ENCODE results near the gene CD79A.

Gene CD79A

GRCh38 chr19:41901707-41902360 is 24.8 kb downstream of the CD79A start:
- no peak for DNase-seq (ENCODE audit: extremely low read depth, insufficient read length)
- H3K36me3 ChIP-seq (ENCODE audit: control insufficient read depth, insufficient read depth, low read length), result peaks cover 57% of the 10 kb centered on the region

GRCh38 chr19:41902594-41902993 is 25.5 kb downstream of the CD79A start:
- H3K27me3 ChIP-seq (replicated peaks; ENCODE audit: control insufficient read depth, insufficient read depth, low read length), result no peaks in the 10 kb centered on the region
- peaks cover 60% of the 10 kb centered on the region for H3K36me3 ChIP-seq (ENCODE audit: control insufficient read depth, insufficient read depth, low read length)
- DNase-seq (ENCODE audit: extremely low read depth, insufficient read length), result no peak
- no peak for TF ChIP-seq CTCF (IDR thresholded peaks at IDR 0.05; ENCODE audit: insufficient read depth, low read length, poor library complexity, severe bottlenecking)
- H3K4me3 ChIP-seq (replicated peaks; ENCODE audit: low read depth, low read length), result no peak overlapping the region

More at GRCh38 chr19:41901707-41902360, 24.8 kb downstream of the CD79A start:
- no peak for TF ChIP-seq CTCF (IDR thresholded peaks at IDR 0.05; ENCODE audit: insufficient read depth, low read length, poor library complexity, severe bottlenecking)
- H3K4me3 ChIP-seq (replicated peaks; ENCODE audit: low read depth, low read length), result no peak overlapping the region
- H3K27me3 ChIP-seq (replicated peaks; ENCODE audit: control insufficient read depth, insufficient read depth, low read length), result no peaks in the 10 kb centered on the region

- no peak for DNase-seq (ENCODE audit: extremely low read depth, insufficient read length)
- TF ChIP-seq CTCF (IDR thresholded peaks at IDR 0.05; ENCODE audit: insufficient read depth, low read length, poor library complexity, severe bottlenecking), result no peak
- Histone ChIP-seq H3K27me3 (replicated peaks; ENCODE audit: control insufficient read depth, insufficient read depth, low read length) (no peaks in the 10 kb centered on the region), H3K4me3 (replicated peaks; ENCODE audit: low read depth, low read length) (no peak overlapping the region), H3K36me3 (ENCODE audit: control insufficient read depth, insufficient read depth, low read length) (peaks cover 58% of the 10 kb centered on the region)
Observed at GRCh38 chr19:41903193-41903953, 26.3 kb downstream of the CD79A start.

- TF ChIP-seq CTCF (IDR thresholded peaks at IDR 0.05; ENCODE audit: insufficient read depth, low read length, poor library complexity, severe bottlenecking), result no peak
- DNase-seq (ENCODE audit: extremely low read depth, insufficient read length), result no peak
- Histone ChIP-seq H3K36me3 (ENCODE audit: control insufficient read depth, insufficient read depth, low read length) (peaks cover 57% of the 10 kb centered on the region), H3K27me3 (replicated peaks; ENCODE audit: control insufficient read depth, insufficient read depth, low read length) (no peaks in the 10 kb centered on the region), H3K4me3 (replicated peaks; ENCODE audit: low read depth, low read length) (no peak overlapping the region)
Observed at GRCh38 chr19:41904118-41904870, 27.2 kb downstream of the CD79A start.

GRCh38 chr19:41905273-41906002 is 28.4 kb downstream of the CD79A start:
- Histone ChIP-seq H3K4me3 (replicated peaks; ENCODE audit: low read depth, low read length) (no peak overlapping the region), H3K36me3 (ENCODE audit: control insufficient read depth, insufficient read depth, low read length) (peaks cover 53% of the 10 kb centered on the region), H3K27me3 (replicated peaks; ENCODE audit: control insufficient read depth, insufficient read depth, low read length) (no peaks in the 10 kb centered on the region)
- no peak for TF ChIP-seq CTCF (IDR thresholded peaks at IDR 0.05; ENCODE audit: insufficient read depth, low read length, poor library complexity, severe bottlenecking)
- DNase-seq (ENCODE audit: extremely low read depth, insufficient read length), result no peak

Measured in GM06990 (cell line).